GM12872 (cell line): ENCODE measurements around the gene CAMK2D.

Source experiments
- CTCF ChIP-seq: IDR thresholded peaks from 3 replicates; pipeline ENCODE4 v1.5.1; 2011; ENCODE audit warnings: low read depth, mild to moderate bottlenecking, low read length, moderate library complexity; ENCODE audit not compliant: insufficient read depth

Gene CAMK2D

GRCh38 chr4:113623274-113623894 is 138.2 kb downstream of the CAMK2D start:
- TF ChIP-seq CTCF = no peak

GRCh38 chr4:113621633-113622032 is 139.9 kb downstream of the CAMK2D start:
- no peak for TF ChIP-seq CTCF

GRCh38 chr4:113620032-113620431 is 141.5 kb downstream of the CAMK2D start:
- no peak for TF ChIP-seq CTCF

GRCh38 chr4:113619526-113619925 is 142.0 kb downstream of the CAMK2D start:
- TF ChIP-seq CTCF = no peak

- no peak for TF ChIP-seq CTCF
Observed at GRCh38 chr4:113618205-113618604, 143.3 kb downstream of the CAMK2D start.

- no peak for TF ChIP-seq CTCF
Observed at GRCh38 chr4:113617195-113617594, 144.3 kb downstream of the CAMK2D start.

GRCh38 chr4:113616443-113616842 is 145.1 kb downstream of the CAMK2D start:
- no peak for TF ChIP-seq CTCF
